ENCODE data around the gene RAB26. TPM values are rescaled to one million over a fixed set of nuclear protein-coding genes. Genes with fewer than 3 reads are reported as not detected.
A peak's percentile ranks its signal among the peaks of the same experiment; 100 is the strongest.

The RAB26 gene
- total RNA-seq, 8 experiments from 2014 or later, result 3.3 to 22.2 (median 5.2) TPM

GRCh38 chr16:2158262-2158638 lies 9.8 kb downstream of the RAB26 start:
- no peak for ATAC-seq (replicated peaks in 6 of 8)
- in situ Hi-C loops (cut with MboI; ENCODE audit: low pct_unique_long_range_greater_than_20kb in 2 of 9, low sequenced_read_pairs in 9 of 9, unreplicated experiment in 9 of 9), result no loop called here
- Histone ChIP-seq H3K4me1 (replicated peaks in 1 of 2) (peaks cover 32 to 45% of the 10 kb centered on the region in 2 donors), H3K27ac (no peak overlapping the region), H3K4me3 (no peak overlapping the region)
- WGBS, 10 experiments, result 90 to 100% (median 100%) methylated on average over 2 to 10 of the region's 15 CpGs; no CpG with 5 or more reads in 7 of the 10 experiments

GRCh38 chr16:2159175-2159838 lies 10.9 kb downstream of the RAB26 start:
- peak; percentile 1 to 27 (median 7) for ATAC-seq (replicated peaks in 6 of 8)
- in situ Hi-C loops (cut with MboI; ENCODE audit: low pct_unique_long_range_greater_than_20kb in 2 of 9, low sequenced_read_pairs in 9 of 9, unreplicated experiment in 9 of 9), result no loop called here
- Histone ChIP-seq H3K4me1 (replicated peaks in 1 of 2) (peaks cover 23 to 34% of the 10 kb centered on the region in 2 donors), H3K4me3 (peak overlapping the region in 3 of 5 donors; percentile 3 to 16 (median 16)), H3K27ac (peak overlapping the region; percentile 26 to 44)
- no CpG with 5 or more reads among the region's 24 CpGs for WGBS, 10 experiments

GRCh38 chr16:2160915-2161551 lies 12.6 kb downstream of the RAB26 start:
- peak in 6 of 8 experiments; percentile 8 to 44 (median 22) for ATAC-seq (replicated peaks in 6 of 8)
- Histone ChIP-seq H3K27ac (peak overlapping the region in 1 of 2 donors; percentile 35), H3K4me1 (replicated peaks in 1 of 2) (peaks cover 21 to 32% of the 10 kb centered on the region in 2 donors), H3K4me3 (no peak overlapping the region)
- in situ Hi-C loops (cut with MboI; ENCODE audit: low pct_unique_long_range_greater_than_20kb in 2 of 9, low sequenced_read_pairs in 9 of 9, unreplicated experiment in 9 of 9), result no loop called here
- no CpG with 5 or more reads among the region's 20 CpGs for WGBS, 10 experiments

- WGBS, 10 experiments, result 100% methylated on average over 1 of the region's 10 CpGs; no CpG with 5 or more reads in 8 of the 10 experiments
- in situ Hi-C loops (cut with MboI; ENCODE audit: low pct_unique_long_range_greater_than_20kb in 2 of 9, low sequenced_read_pairs in 9 of 9, unreplicated experiment in 9 of 9), result no loop called here
- no peak for ATAC-seq (replicated peaks in 6 of 8)
- Histone ChIP-seq H3K4me1 (replicated peaks in 1 of 2) (peaks cover 21 to 29% of the 10 kb centered on the region in 2 donors), H3K4me3 (no peak overlapping the region), H3K27ac (no peak overlapping the region)
Observed at GRCh38 chr16:2161911-2162310, 13.5 kb downstream of the RAB26 start.

- in situ Hi-C loops (cut with MboI; ENCODE audit: low pct_unique_long_range_greater_than_20kb in 2 of 9, low sequenced_read_pairs in 9 of 9, unreplicated experiment in 9 of 9), result no loop called here
- Histone ChIP-seq H3K4me1 (replicated peaks in 1 of 2) (peaks cover 21 to 28% of the 10 kb centered on the region in 2 donors), H3K27ac (no peak overlapping the region), H3K4me3 (no peak overlapping the region)
- WGBS, 10 experiments, result 40 to 83% (median 80%) methylated on average over 1 to 6 of the region's 13 CpGs; no CpG with 5 or more reads in 7 of the 10 experiments
- peak in 4 of 8 experiments; percentile 5 to 34 (median 12) for ATAC-seq (replicated peaks in 6 of 8)
Observed at GRCh38 chr16:2162676-2163118, 14.3 kb downstream of the RAB26 start.

- 93 to 95% methylated on average over 4 to 5 of the region's 26 CpGs; no CpG with 5 or more reads in 8 of the 10 experiments for WGBS, 10 experiments
- no peak overlapping the region for H3K27ac ChIP-seq
- in situ Hi-C loops (cut with MboI; ENCODE audit: low pct_unique_long_range_greater_than_20kb in 2 of 9, low sequenced_read_pairs in 9 of 9, unreplicated experiment in 9 of 9), result no loop called here
- no peak overlapping the region for H3K4me3 ChIP-seq
- peaks cover 21 to 28% of the 10 kb centered on the region in 2 donors for H3K4me1 ChIP-seq (replicated peaks in 1 of 2)
- ATAC-seq (replicated peaks in 6 of 8), result peak in 1 of 8 experiments; percentile 4
Observed at GRCh38 chr16:2163211-2163881, 14.9 kb downstream of the RAB26 start.

- no peak overlapping the region for H3K4me3 ChIP-seq
- WGBS, 10 experiments, result 89 to 100% (median 100%) methylated on average over 2 to 6 of the region's 12 CpGs; no CpG with 5 or more reads in 5 of the 10 experiments
- in situ Hi-C loops (cut with MboI; ENCODE audit: low pct_unique_long_range_greater_than_20kb in 2 of 9, low sequenced_read_pairs in 9 of 9, unreplicated experiment in 9 of 9), result no loop called here
- peaks cover under 1 to 6% of the 10 kb centered on the region in 2 donors for H3K4me1 ChIP-seq (replicated peaks in 1 of 2)
- ATAC-seq (replicated peaks in 6 of 8), result no peak
- no peak overlapping the region for H3K27ac ChIP-seq
Observed at GRCh38 chr16:2165861-2166260, 17.4 kb downstream of the RAB26 start.

- peaks cover 0 to 2% of the 10 kb centered on the region in 2 donors for H3K4me1 ChIP-seq (replicated peaks in 1 of 2)
- in situ Hi-C loops (cut with MboI; ENCODE audit: low pct_unique_long_range_greater_than_20kb in 2 of 9, low sequenced_read_pairs in 9 of 9, unreplicated experiment in 9 of 9), result no loop called here
- no peak overlapping the region for H3K27ac ChIP-seq
- ATAC-seq (replicated peaks in 6 of 8), result no peak
- no peak overlapping the region for H3K4me3 ChIP-seq
- WGBS, 10 experiments, result 84 to 100% (median 100%) methylated on average over 1 to 13 of the region's 17 CpGs; no CpG with 5 or more reads in 3 of the 10 experiments
Observed at GRCh38 chr16:2166263-2167067, 18.0 kb downstream of the RAB26 start.

- no peak for ATAC-seq (replicated peaks in 6 of 8)
- H3K4me3 ChIP-seq, result no peak overlapping the region
- WGBS, 10 experiments, result 80 to 100% (median 96%) methylated on average over 3 to 8 of the region's 18 CpGs; no CpG with 5 or more reads in 5 of the 10 experiments
- no peaks in the 10 kb centered on the region for H3K4me1 ChIP-seq (replicated peaks in 1 of 2)
- in situ Hi-C loops (cut with MboI; ENCODE audit: low pct_unique_long_range_greater_than_20kb in 2 of 9, low sequenced_read_pairs in 9 of 9, unreplicated experiment in 9 of 9), result no loop called here
- H3K27ac ChIP-seq, result no peak overlapping the region
Observed at GRCh38 chr16:2167068-2167638, 18.7 kb downstream of the RAB26 start.

GRCh38 chr16:2170080-2170479 lies 21.7 kb downstream of the RAB26 start:
- in situ Hi-C loops (cut with MboI; ENCODE audit: low pct_unique_long_range_greater_than_20kb in 2 of 9, low sequenced_read_pairs in 9 of 9, unreplicated experiment in 9 of 9), result no loop called here
- H3K4me3 ChIP-seq, result no peak overlapping the region
- no peak overlapping the region for H3K27ac ChIP-seq
- no peaks in the 10 kb centered on the region for H3K4me1 ChIP-seq (replicated peaks in 1 of 2)
- WGBS, 10 experiments, result 80% methylated on average over 2 of the region's 18 CpGs; no CpG with 5 or more reads in 9 of the 10 experiments
- no peak for ATAC-seq (replicated peaks in 6 of 8)

- Histone ChIP-seq H3K27ac (no peak overlapping the region), H3K4me1 (replicated peaks in 1 of 2) (no peaks in the 10 kb centered on the region), H3K4me3 (no peak overlapping the region)
- in situ Hi-C loops (cut with MboI; ENCODE audit: low pct_unique_long_range_greater_than_20kb in 2 of 9, low sequenced_read_pairs in 9 of 9, unreplicated experiment in 9 of 9), result no loop called here
- ATAC-seq (replicated peaks in 6 of 8), result peak in 1 of 8 experiments; percentile 2
- WGBS, 10 experiments, result 83% methylated on average over 1 of the region's 47 CpGs; no CpG with 5 or more reads in 9 of the 10 experiments
Observed at GRCh38 chr16:2170587-2171435, 22.4 kb downstream of the RAB26 start.

Data from motor neuron (in vitro differentiated cells).